ENCODE measurements around the gene SPATA20.

Gene SPATA20

GRCh38 chr17:50519141-50519834 lies 27.7 kb upstream of the SPATA20 start:
- in situ Hi-C loops (cut with MboI; ENCODE audit: low sequenced_read_pairs) = no loop called here

- in situ Hi-C loops (cut with MboI; ENCODE audit: low sequenced_read_pairs) = no loop called here
Observed at GRCh38 chr17:50520483-50520882, 26.5 kb upstream of the SPATA20 start.

- in situ Hi-C loops (cut with MboI; ENCODE audit: low sequenced_read_pairs) = no loop called here
Observed at GRCh38 chr17:50521514-50521913, 25.5 kb upstream of the SPATA20 start.

- in situ Hi-C loops (cut with MboI; ENCODE audit: low sequenced_read_pairs) = no loop called here
Observed at GRCh38 chr17:50522766-50523165, 24.2 kb upstream of the SPATA20 start.

- in situ Hi-C loops (cut with MboI; ENCODE audit: low sequenced_read_pairs) = no loop called here
Observed at GRCh38 chr17:50523208-50523607, 23.8 kb upstream of the SPATA20 start.

GRCh38 chr17:50524838-50525237 lies 22.1 kb upstream of the SPATA20 start:
- in situ Hi-C loops (cut with MboI; ENCODE audit: low sequenced_read_pairs) = no loop called here

- in situ Hi-C loops (cut with MboI; ENCODE audit: low sequenced_read_pairs) = no loop called here
Observed at GRCh38 chr17:50527155-50527762, 19.7 kb upstream of the SPATA20 start.

GRCh38 chr17:50527949-50528474 lies 19.0 kb upstream of the SPATA20 start:
- in situ Hi-C loops (cut with MboI; ENCODE audit: low sequenced_read_pairs) = no loop called here

- in situ Hi-C loops (cut with MboI; ENCODE audit: low sequenced_read_pairs) = no loop called here
Observed at GRCh38 chr17:50529849-50530248, 17.1 kb upstream of the SPATA20 start.

GRCh38 chr17:50531428-50532025 lies 15.4 kb upstream of the SPATA20 start:
- in situ Hi-C loops (cut with MboI; ENCODE audit: low sequenced_read_pairs) = no loop called here

- in situ Hi-C loops (cut with MboI; ENCODE audit: low sequenced_read_pairs) = no loop called here
Observed at GRCh38 chr17:50532452-50533024, 14.4 kb upstream of the SPATA20 start, which contains the start of gene EPN3. Gene EPN3, plus strand, starts transcription at chr17:50532735. Its CDS starts 3,822 bp downstream, at chr17:50536557.

- in situ Hi-C loops (cut with MboI; ENCODE audit: low sequenced_read_pairs) = no loop called here
Observed at GRCh38 chr17:50533185-50533584, 13.8 kb upstream of the SPATA20 start.

- in situ Hi-C loops (cut with MboI; ENCODE audit: low sequenced_read_pairs) = no loop called here
Observed at GRCh38 chr17:50533720-50534148, 13.2 kb upstream of the SPATA20 start.

GRCh38 chr17:50534222-50534978 lies 12.6 kb upstream of the SPATA20 start:
- in situ Hi-C loops (cut with MboI; ENCODE audit: low sequenced_read_pairs) = no loop called here

GRCh38 chr17:50534979-50535326 lies 12.0 kb upstream of the SPATA20 start:
- in situ Hi-C loops (cut with MboI; ENCODE audit: low sequenced_read_pairs) = no loop called here

GRCh38 chr17:50535407-50535806 lies 11.6 kb upstream of the SPATA20 start:
- in situ Hi-C loops (cut with MboI; ENCODE audit: low sequenced_read_pairs) = no loop called here

GRCh38 chr17:50536683-50537646 lies 10.0 kb upstream of the SPATA20 start:
- in situ Hi-C loops (cut with MboI; ENCODE audit: low sequenced_read_pairs) = no loop called here

- in situ Hi-C loops (cut with MboI; ENCODE audit: low sequenced_read_pairs) = no loop called here
Observed at GRCh38 chr17:50537721-50538548, 9.0 kb upstream of the SPATA20 start.
